HG03442 (cell line): ENCODE measurements around the gene POGLUT2.

Experiments
- ATAC-seq: cut with Tn5 transposase; IDR thresholded peaks from one replicate; pipeline ENCODE4 v1.9.1; 2021; ENCODE audit warnings: mild to moderate bottlenecking, moderate library complexity; ENCODE audit not compliant: unreplicated experiment

Gene POGLUT2

DNA sequence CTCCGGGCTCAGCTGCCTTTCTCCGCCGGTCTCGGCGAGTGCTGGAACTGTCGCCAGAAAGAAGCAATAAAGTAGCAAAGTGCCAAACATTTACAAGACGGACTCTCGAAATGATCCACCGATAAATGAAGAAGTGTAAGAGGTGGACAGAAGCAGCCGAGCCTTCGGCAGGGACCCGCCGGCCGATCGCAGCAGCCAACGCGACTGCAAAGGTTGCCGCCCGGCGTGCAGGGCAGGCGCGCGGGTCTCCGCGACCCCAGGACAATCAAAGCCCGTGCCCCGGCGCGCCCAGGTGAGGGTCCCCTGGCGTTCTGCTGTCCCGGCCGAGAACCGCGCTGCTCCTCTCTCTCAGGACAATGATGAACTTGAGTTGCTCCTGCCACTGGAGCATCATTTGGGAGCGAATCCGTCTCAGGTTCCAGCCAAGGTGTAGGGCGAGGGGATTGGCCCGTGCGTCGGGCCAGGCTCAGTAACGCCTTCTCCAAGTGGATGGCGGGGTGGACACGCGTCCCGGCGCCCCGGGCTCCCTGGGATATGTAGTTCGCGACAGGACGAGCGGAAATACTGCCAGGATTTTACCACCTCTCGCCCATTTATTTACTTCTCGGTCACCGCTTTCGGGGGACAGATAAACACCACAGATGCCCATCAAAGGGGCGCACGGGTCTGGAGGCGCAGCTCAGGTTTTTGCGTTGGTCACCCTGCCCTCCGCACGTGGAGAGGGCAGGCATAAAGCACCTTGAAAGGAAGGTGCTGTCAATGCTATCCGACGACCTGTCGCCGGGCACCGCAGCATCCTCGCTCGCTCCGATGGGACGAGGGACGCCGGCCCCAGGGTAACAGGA is at the start of gene POGLUT2, which contains the start of gene BIVM:
TSS of gene POGLUT2 (minus strand) at position 396 of the 845 bp plus-strand sequence. CDS start at position 90, 306 bp downstream.
TSS of gene BIVM (plus strand) at position 539 of the 845 bp plus-strand sequence. CDS start 8,149 bp downstream, outside the sequence.
- ATAC-seq = peak; percentile 81

DNA sequence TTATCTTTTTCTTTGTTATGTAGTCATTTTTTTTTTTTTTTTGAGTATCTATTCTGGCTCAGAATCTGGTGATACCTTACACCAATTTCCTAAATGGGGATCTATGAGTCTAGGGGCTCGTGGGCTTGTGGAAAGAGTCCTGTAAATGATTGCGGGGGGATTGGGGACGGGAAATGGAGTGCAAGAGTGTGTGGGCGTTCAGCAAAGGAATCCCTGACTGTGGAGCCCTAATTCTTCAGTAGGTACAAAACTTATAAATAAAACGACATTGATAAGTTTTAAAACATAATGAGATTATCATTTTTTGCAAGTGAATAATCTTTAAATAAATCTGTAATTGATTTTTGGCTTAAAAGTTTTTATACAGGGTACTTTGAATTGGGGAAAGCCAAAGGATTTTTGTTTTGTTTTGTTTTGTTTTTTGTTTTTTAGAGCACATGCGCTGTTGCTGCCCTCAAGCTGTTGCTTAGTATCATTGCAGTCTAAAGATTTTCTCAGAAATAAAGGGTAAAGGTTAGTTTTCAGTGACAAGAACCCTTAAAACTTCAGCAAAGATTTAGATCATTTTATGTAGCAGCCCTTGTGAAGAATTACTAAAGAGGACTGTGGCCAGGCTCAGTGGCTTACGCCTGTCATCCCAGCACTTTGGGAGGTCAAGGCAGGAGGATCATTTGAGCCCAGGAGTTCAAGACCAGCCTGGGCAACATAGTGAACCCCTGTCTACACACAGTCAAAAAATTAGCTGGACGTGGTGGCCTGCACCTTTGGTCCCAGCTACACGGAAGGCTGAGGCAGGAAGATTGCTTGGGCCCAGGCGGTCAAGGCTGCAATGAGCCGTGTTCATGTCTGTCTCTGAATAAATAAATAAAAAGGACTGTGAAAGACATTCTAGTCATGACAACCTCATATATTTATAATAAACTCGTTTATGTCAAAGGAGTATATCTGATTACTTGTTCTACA is 48.8 kb upstream of the POGLUT2 start:
- ATAC-seq = no peak

DNA sequence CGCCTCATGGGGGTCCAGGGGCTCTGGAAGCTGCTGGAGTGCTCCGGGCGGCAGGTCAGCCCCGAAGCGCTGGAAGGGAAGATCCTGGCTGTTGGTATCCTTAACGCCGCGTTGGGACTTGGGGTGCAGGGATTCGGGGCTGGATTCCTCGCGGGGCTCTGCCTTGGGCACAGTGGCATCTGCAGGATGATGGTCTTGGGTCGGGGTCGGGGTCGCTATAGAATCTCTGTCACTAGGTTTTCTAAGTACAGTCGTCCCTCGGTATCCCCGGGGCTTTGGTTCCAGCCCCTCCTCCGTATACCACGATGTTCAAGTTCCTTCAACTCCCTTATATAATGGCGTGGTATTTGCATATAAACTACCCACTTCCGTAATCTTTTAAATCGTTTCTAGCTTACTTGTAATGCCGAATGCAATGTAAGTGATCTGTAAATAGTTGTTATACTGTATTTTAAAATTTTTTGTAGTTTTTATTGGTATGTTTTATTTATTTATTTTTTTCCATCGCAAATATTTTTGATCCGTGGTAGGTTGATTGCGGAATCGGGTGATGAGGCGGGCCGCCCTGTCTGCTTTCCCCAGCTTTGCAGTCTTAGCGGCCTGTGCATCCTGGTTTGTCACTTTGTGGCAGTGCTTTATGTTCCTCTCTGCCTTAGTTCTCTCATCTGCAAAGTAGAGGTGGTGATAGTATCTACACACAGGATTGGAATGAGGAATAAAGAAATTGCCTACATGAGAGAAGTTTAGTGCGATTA is 47.7 kb upstream of the POGLUT2 start:
- ATAC-seq = peak; percentile 30

DNA sequence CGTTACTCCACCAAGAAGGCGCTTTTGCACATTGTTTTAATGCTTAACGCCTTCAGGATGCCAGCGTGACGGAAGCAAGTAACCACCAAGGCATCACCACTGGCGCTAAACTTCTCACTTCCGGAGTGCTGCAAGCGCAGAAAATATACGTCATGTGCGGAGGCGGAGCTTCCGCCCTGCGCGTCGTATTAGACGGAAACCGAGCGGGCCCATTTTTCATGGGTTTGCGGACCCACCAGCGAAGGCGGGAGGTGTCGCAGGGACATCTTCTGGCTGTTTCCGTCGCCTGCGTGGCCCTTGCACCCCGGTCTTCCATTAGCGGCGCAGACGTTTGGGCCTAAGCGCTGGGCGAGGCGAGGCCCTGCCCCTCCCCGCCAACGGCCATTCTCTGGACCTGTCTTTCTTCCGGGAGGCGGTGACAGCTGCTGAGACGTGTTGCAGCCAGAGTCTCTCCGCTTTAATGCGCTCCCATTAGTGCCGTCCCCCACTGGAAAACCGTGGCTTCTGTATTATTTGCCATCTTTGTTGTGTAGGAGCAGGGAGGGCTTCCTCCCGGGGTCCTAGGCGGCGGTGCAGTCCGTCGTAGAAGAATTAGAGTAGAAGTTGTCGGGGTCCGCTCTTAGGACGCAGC is 47.0 kb upstream of the POGLUT2 start, which contains the start of gene ERCC5:
TSS of gene ERCC5 (plus strand) at position 403 of the 631 bp plus-strand sequence. CDS start 235 bp downstream, outside the sequence.
- peak; percentile 84 for ATAC-seq

DNA sequence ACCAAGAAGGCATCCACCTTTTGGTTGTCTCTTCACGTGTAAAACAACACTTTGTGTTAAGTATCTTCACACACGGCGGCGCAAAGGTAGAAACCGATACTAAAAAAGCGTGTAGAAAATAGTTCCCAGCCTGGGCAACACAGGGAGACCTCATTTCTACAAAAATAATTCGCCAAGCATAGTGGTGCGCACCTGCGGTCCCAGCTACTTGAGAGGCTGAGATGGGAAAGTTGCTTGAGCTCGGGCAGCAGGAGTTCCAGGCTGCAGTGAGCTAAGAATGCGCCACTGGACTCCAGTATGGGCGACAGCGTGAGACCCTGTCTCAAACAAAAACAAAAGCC is 46.5 kb upstream of the POGLUT2 start:
- peak; percentile 15 for ATAC-seq

DNA sequence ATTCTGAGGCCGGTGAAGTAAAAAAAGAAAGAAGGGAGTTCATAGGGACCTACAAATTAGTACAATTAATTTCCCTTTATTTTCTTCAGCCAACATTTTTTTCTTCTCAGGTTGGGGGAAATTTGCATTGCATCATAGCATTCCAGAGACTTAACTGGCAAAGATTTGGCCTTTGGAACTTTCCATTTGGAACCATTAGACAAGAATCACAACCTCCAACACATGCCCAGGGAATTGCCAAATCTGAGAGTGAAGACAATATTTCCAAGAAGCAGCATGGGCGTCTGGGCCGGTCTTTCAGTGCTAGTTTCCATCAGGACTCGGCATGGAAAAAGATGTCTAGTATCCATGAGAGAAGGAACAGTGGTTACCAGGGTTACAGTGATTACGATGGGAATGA is 40.7 kb upstream of the POGLUT2 start:
- ATAC-seq = no peak

DNA sequence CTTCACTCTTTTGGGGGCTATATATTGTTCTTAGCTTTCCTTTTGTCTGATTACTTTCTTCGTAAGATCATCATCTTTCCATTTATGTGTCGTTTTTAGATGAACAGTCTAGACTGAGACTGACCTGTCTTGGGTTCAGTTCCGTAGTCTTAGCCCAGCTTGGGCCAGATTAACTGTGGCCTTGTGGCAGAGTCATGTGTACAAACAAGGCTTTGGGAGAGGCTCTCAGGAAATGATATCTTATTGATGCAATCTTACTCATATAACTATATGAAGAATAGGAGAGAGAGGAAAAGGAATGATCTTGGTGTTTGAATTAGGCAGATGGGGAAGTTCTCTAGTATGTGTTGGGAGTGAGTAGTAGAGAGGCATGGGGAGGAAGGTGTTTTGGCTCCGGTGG is 40.2 kb upstream of the POGLUT2 start:
- ATAC-seq = no peak

DNA sequence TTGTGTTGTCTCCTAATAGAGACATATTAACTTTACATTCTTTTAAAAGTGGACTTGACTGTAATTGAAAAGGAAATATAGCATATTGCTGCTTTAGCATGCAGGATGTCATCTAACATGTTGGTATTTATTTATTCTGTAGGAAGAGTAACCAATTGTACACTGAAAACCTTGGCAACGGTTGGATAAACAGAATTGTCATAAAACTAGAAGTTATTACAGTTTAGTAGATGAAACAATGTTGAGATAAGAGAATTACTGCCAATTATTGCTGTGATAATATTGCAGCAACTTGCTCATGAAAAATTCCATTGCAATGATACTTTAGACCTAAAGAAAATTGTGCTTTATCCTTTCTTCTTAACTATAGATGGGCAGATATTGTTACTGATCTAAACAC is 39.5 kb upstream of the POGLUT2 start:
- no peak for ATAC-seq

DNA sequence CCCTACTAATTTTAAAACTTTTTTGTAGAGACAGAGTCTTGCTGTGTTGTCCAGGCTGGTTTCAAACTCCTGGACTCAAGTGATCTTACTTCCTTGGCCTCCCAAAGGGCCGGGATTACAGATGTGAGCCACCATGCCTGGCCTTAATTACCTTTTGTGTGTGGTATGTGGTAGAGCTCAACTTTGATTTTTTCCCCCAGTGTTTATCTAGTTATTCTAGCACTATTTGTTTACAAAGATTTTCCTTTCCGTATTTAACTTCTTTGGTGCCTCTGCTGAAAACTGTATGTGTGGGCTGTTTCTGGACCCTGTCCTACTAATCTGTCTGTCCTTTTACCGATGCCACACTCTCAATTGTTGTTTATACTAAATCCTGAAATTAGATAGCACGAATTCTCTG is 37.7 kb upstream of the POGLUT2 start:
- no peak for ATAC-seq

DNA sequence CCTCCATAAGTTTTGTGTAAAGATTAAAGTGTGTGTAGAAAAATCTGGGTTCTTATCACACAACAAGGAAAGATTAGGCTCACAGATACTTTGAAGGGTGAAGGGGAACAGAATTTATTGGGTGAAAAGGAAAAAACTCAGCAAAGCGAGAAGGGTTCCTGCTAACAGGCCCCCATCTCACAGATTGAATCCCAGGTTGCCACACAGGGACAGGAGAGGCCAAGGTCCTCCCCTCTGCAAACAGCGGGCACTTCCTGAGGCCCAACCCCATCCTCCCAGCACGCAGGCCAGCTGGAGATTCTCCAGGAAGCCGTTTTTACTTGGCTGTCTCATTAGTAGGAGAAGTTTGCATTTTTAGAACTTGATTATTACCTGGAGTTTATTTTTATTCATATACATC is 31.9 kb upstream of the POGLUT2 start:
- ATAC-seq = no peak

DNA sequence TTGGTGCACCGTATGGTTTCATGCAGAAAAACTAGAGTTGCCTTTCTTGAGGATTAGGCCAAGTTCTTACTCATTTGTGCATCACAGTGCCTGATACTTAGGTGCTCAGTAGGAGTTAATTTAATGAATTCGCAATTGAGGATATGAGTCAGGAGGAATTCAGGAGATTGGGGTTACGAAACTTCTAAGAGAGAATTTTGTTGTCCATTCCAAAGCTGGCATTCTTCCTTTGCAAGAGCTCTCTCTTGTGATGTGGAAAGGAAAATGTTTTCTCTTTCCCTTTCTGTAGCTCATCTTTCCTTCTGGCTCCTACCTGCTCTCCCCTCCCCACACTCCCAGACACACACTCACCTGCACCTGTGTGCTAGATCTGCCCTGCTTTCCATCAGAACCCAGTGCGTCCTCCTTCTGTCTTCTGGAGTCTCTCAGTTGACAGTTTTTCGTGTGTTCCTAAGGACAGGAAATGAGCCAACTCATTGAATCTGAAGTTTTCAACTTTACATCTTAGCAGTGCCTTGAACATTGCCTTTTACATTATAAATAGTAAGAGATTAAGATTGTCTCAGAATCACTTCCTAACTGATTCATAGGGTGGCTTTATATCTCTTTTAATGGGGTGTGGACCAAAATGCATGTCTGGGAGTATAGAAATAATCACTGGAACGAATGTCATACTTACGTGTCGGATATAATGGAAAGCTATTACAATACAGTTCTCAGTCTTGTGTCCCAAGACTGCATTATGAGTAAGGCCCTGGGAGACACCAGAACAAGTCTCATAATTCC is 27.3 kb upstream of the POGLUT2 start:
- ATAC-seq = no peak

DNA sequence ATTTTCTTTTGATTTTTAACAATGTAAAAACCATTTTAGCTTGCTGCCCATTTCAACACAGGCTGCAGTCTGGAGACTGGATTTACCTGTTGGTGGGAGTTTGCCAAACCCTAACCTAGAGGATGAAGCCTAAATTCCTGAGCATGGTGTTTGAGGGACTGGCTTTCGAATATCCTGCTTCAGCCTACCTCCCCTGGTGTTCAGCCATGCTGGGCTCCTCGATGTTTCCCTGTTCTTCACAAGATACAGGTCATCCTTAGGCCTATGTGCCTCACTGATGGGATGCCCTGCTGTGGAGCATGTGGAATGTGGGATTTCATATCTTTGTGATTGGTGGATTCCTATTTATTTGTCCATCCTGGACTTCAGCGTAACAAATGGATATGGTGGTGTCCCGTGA is 26.6 kb upstream of the POGLUT2 start:
- no peak for ATAC-seq

DNA sequence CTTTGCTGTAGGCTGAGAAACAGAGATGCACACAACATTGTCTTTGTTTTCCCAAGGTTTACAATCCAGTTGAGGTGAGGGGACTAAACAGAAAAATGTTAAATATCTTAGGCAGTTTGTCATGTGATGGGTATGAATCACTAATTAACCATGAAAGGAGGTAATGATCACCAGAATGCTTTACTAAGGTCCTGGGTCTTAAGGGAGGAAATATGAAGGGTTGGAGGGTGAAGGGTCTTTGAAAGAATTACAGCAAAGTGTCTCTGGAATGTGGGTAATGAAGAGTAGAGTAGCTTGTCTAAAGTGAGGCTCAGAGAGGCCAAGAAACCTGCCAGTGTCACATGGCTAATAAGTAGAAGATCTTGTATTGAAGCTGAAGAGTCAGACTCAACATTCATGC is 19.1 kb upstream of the POGLUT2 start:
- ATAC-seq = no peak

DNA sequence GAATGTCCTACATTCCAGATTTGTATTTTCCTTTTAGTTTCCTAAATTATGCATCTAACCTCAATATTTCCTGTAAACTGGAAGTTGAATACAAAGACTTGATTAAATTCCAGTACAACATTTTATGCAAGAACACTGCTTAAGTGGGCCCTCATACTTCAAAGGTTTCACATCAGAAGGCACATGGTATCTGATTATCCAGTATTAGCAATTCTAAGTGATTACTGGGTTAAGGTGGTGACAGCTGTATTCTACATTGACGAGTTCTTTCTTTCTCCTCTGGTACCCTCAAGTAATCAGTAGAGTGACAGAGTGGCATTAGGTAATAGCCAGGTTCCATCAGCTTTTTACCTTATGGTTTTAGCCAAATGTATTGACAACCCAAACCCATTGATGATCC is 18.5 kb upstream of the POGLUT2 start:
- no peak for ATAC-seq

DNA sequence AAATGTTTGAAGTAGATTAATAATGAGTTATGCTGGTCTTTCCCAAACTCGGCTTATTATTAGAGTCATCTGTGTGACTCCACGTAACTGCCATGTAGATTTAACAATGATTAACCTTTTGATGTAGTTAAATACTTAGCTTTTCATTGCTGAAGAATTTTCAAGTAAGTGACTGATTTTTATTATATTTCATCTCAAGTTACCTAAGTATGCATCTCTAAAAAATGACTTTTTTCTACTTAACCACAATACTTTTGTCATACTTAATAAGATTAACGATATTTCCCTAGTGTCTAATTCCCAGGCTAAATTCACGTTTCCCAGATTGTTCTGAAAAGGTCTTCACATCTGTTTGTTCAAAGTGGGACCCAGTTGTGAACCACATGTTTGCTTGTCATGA is 17.9 kb upstream of the POGLUT2 start:
- ATAC-seq = no peak

DNA sequence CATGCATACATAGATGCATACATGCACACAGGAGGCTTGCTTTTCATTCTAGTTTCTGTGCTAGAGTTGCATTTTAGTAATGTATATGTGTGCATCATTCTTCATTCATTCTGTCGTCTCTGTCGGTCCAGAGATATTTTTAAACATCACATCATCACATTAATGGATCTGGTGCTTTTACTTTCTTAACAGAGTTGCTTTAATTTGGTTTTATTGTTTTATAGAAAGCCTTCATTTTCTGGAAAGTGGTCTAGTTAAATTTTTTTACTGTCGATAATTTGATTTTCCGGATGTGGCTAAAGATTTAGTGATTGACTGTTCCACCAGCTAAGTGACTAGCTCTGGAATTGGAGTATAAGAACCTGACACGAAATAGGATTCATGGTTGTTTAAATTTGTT is 17.0 kb upstream of the POGLUT2 start:
- no peak for ATAC-seq

DNA sequence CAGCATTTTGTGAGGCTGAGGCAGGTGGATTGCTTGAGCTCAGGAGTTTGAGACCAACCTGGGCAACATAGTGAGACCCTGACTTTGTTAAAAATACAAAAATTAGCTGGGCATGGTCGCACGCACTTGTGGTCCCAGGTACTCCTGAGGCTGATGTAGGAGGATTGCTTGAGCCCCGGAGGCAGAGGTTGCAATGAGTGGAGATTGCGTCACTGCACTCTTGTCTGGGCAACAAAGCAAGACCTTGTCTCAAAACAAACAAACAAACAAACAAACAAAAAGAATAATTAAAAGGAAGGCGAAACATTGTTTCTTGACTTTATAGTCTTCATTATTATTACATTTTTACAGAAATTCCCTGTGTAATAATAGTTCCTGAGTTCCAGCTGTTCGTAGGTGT is 16.0 kb upstream of the POGLUT2 start:
- ATAC-seq = no peak

DNA sequence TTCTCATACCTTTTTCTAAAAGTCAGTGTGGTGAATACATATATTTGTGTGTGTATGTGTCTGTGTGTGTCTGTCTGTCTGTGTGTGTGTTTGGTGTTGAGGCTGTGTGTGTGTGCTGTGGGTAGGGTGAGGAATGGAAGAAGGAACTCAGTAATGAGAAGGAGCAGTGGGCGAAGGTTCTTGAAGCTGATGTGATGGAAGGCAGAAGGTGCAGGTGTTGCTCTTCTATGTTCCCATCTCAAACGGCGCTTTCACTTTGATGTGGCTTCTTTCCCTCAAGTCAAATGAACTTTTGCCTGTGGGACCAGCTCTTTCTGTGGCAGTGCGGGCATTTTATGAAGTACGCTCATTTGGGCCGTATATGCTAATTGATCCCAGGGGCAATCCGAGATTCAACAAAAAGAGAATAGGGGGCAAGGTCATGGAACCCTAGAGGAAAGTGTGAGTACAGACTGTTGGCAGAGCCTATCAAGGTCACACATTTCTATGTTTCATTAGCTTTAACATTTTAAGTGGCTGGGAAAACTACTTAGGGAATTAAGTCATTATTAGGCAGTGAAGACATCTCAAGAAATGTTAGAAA is 15.3 kb upstream of the POGLUT2 start:
- no peak for ATAC-seq

DNA sequence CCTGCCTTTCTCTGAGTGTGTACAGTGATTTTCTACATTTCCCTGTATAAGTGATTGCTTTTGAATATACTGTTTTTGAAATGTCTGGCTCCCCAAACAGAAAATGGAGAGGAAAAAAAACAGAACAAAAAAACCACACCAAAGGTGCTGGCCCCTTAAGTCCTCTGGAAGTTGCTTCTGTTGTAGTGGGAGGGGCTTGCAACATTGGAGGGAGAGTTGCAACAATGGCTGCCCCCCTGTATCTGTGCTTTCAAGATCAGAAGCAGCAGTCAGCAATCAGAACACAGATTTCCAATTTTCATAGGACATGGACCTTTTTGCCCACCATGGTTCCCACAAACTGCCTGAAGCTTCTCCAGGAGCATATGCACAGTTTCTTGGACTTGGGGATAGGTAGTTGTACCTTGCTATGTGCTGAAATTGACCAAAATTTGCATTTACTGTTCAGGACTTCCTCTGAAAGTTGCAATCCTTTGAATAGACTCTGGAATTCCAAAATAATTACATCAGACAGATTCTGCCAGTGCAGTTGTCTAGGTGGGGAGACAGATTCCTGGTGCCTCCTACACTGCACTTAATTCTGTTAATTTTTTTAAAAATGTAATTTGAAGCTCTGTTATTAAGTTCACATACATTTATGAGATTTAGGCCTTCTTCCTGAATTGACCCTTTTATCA is 14.0 kb upstream of the POGLUT2 start:
- peak; percentile 59 for ATAC-seq
